ENCODE measurements around the gene CPLX1.
"Not testable (repeated sequence)": the region's sequence is repeated elsewhere in the genome, so short reads cannot be mapped to it uniquely, and the experiment has no call there.

CPLX1 gene

GRCh38 chr4:760616-761015 is 65.3 kb downstream of the CPLX1 start:
- DNase-seq (ENCODE audit: low read depth, low spot score) = no peak

- not testable (repeated sequence) for DNase-seq (ENCODE audit: low read depth, low spot score)
Observed at GRCh38 chr4:759810-760209, 66.1 kb downstream of the CPLX1 start.

- no peak for DNase-seq (ENCODE audit: low read depth, low spot score)
Observed at GRCh38 chr4:757111-757510, 68.8 kb downstream of the CPLX1 start.

GRCh38 chr4:754221-755120 is 71.5 kb downstream of the CPLX1 start:
- no peak for DNase-seq (ENCODE audit: low read depth, low spot score)

GRCh38 chr4:753186-753585 is 72.7 kb downstream of the CPLX1 start:
- DNase-seq (ENCODE audit: low read depth, low spot score) = not testable (repeated sequence)

GRCh38 chr4:752196-752861 is 73.6 kb downstream of the CPLX1 start:
- DNase-seq (ENCODE audit: low read depth, low spot score) = no peak

- no peak for DNase-seq (ENCODE audit: low read depth, low spot score)
Observed at GRCh38 chr4:751676-752075, 74.3 kb downstream of the CPLX1 start.

- no peak for DNase-seq (ENCODE audit: low read depth, low spot score)
Observed at GRCh38 chr4:749698-750666, 75.9 kb downstream of the CPLX1 start.

GRCh38 chr4:748461-748860 is 77.5 kb downstream of the CPLX1 start:
- no peak for DNase-seq (ENCODE audit: low read depth, low spot score)

GRCh38 chr4:747546-748170 is 78.3 kb downstream of the CPLX1 start:
- DNase-seq (ENCODE audit: low read depth, low spot score) = no peak

GRCh38 chr4:744212-744841 is 81.6 kb downstream of the CPLX1 start:
- DNase-seq (ENCODE audit: low read depth, low spot score) = no peak

GRCh38 chr4:743463-744211 is 82.3 kb downstream of the CPLX1 start:
- no peak for DNase-seq (ENCODE audit: low read depth, low spot score)

- DNase-seq (ENCODE audit: low read depth, low spot score) = peak; percentile 55
Observed at GRCh38 chr4:742742-743311, 83.1 kb downstream of the CPLX1 start.

- DNase-seq (ENCODE audit: low read depth, low spot score) = no peak
Observed at GRCh38 chr4:742096-742741, 83.7 kb downstream of the CPLX1 start.

- no peak for DNase-seq (ENCODE audit: low read depth, low spot score)
Observed at GRCh38 chr4:740656-741282, 85.2 kb downstream of the CPLX1 start.

- no peak for DNase-seq (ENCODE audit: low read depth, low spot score)
Observed at GRCh38 chr4:740011-740410, 85.9 kb downstream of the CPLX1 start.

- DNase-seq (ENCODE audit: low read depth, low spot score) = no peak
Observed at GRCh38 chr4:739569-739968, 86.4 kb downstream of the CPLX1 start.

GRCh38 chr4:738781-739280 is 87.1 kb downstream of the CPLX1 start:
- no peak for DNase-seq (ENCODE audit: low read depth, low spot score)

GRCh38 chr4:736561-736960 is 89.4 kb downstream of the CPLX1 start:
- not testable (repeated sequence) for DNase-seq (ENCODE audit: low read depth, low spot score)

Measured in activated CD4-positive, CD25-positive, alpha-beta regulatory T cell treated with anti-CD3 and anti-CD28 coated beads, Interleukin-2, amount 50 U/mL, for 16 hours (primary cell).